Fibroblast of the aortic adventitia (primary cell): ENCODE measurements around the gene F10. TPM values are rescaled to one million over a fixed set of nuclear protein-coding genes. Genes with fewer than 3 reads are reported as not detected.
"Not testable (repeated sequence)": the region's sequence is repeated elsewhere in the genome, so short reads cannot be mapped to it uniquely, and the experiment has no call there.

Experiments
- DNase-seq: peaks from one replicate; pipeline ENCODE4 v3.0.0-alpha.2; 2010; ENCODE audit warnings: low read depth
- H3K4me3 ChIP-seq: 2 replicates; pipeline ENCODE4 v1.5.1; 2011; ENCODE audit warnings: low read depth, mild to moderate bottlenecking, control low read depth, low read length, moderate library complexity
- total RNA-seq: library from RNA; depleted of rRNA; stranded (reverse); fragments of >200 nt; gene quantifications from 2 replicates; pipeline ENCODE4 v1.2.3, GENCODE V29; 2012; ENCODE audit warnings: low replicate concordance
- TF ChIP-seq, protein P1 (sequence below): IDR thresholded peaks from 2 replicates; pipeline ENCODE4 v1.5.1; 2011; ENCODE audit warnings: mild to moderate bottlenecking, low read length, control low read depth, inconsistent platforms; ENCODE audit not compliant: insufficient read depth

The F10 gene
- total RNA-seq, 1 donor = 12.6 TPM

DNA sequence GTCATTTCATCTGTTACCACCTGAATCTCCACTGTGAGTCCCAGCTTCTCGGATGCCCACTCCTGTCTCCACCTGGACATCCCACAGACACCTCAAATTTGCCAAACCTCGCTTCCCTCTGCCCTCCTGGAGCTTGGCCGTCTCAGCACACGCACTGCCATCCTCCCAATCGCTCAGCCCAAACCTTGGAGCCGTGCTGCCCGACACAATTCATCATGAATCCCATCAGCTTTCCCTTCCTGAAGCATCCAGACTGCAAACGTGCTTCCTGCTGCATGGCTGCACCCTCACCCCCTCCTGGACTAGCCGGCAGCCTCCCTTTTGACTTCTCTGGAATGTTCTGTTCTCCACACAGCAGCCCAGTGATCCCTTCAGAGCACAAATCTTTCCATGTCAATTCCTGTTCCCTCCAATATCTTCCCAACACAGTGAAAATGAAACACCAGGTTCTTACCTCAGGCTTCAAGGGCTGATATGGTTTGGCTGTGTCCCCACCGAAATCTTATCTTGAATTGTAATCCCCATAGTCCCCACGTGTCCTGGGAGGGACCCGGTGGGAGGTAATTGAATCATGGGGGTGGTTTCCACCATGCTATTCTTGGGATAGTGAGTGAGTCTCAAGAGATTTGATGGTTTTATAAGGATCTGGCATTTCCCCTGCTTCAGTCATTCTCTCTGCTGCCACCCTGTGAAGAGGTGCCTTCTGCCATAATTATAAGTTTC, 34.8 kb downstream of the F10 start:
- TF ChIP-seq, protein P1, sequence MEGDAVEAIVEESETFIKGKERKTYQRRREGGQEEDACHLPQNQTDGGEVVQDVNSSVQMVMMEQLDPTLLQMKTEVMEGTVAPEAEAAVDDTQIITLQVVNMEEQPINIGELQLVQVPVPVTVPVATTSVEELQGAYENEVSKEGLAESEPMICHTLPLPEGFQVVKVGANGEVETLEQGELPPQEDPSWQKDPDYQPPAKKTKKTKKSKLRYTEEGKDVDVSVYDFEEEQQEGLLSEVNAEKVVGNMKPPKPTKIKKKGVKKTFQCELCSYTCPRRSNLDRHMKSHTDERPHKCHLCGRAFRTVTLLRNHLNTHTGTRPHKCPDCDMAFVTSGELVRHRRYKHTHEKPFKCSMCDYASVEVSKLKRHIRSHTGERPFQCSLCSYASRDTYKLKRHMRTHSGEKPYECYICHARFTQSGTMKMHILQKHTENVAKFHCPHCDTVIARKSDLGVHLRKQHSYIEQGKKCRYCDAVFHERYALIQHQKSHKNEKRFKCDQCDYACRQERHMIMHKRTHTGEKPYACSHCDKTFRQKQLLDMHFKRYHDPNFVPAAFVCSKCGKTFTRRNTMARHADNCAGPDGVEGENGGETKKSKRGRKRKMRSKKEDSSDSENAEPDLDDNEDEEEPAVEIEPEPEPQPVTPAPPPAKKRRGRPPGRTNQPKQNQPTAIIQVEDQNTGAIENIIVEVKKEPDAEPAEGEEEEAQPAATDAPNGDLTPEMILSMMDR = no peak
- H3K4me3 ChIP-seq = no peak overlapping the region
- peak; percentile 2 for DNase-seq

DNA sequence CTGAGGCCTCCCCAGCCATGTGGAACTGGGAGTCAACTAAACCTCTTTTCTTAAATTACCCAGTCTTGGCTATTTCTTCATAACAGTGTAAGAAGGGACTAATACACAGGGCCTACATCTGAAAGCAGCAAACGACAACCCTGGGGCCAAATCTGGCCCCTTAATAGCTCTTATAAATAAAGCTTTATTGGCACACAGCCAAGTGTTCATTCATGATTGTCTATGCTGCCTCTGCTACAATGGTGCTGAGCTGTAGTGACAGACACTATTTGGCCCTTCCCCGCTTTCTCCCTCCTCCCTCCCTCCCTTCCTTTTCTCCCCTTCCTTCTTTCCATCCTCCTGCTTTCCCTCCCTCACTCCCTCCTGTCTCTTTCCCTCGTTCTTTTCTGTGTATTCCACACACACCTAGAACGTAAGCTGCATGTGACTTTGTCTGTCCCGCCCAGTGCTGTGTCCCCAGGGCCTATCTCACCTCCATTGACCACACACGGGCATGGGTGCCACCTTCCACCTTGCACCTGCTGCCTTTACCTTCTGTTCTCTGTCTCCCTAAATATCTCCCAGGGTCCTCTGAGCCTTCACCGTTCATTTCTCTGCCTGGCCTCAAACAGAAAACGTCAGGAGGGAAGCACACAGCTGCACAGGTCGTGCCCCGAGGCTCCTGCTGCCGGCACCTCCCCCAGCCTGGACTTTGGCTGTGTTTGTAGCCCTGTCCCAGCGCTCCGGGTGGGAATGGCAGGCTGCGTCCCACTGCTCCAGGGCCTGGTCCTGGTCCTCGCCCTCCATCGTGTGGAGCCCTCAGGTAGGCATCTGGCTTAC, 35.5 kb downstream of the F10 start, which contains the start of gene PROZ:
Gene PROZ (plus strand): TSS at position 720 of the 819 bp plus-strand sequence. CDS start 13 bp downstream, at position 733.
- H3K4me3 ChIP-seq = no peak within 1 kb of the TSS
- DNase-seq = no peak
- TF ChIP-seq, protein P1 = no peak

DNA sequence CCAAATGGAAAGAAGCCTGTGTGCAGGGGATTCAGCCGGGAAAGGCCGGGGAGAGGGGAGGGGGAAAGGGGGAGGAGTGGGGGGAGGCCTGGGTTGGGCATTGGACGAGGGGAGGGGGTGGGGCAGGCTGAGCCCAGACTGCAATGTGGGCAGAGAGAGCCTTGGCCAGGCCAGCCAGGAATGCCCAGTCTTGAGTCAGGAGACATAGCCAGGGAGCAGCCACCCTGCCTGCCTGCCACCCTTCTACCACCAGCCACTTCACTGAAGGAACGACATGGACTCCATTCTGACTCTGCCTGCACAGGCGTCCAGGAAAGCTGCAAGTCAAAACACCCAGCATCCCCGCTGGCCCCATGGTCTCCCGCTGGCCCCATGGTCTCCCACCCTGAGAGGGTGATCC, 36.3 kb downstream of the F10 start:
- H3K4me3 ChIP-seq = no peak overlapping the region
- DNase-seq = no peak

DNA sequence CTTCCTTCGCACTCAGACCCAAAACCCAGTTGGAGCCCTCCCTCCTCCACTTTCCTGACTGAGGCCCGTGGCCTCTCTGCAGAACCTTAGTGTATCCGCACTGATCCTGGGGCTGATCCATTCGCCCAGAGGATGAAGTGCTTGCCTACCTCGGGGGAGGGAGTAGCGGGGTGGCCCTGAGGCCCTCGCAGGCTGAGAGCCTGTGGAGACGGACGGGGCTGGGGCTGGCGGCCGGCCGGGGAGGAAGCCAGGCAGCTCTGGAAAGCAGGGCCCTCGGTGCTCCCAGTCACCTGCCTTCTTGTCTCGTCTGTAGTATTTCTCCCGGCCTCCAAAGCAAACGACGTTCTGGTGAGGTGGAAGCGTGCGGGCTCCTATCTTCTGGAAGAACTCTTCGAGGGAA, 37.1 kb downstream of the F10 start:
- TF ChIP-seq, protein P1 = no peak
- H3K4me3 ChIP-seq = no peak overlapping the region
- DNase-seq = no peak

More for the DNA sequence above, 36.3 kb downstream of the F10 start:
- TF ChIP-seq, protein P1 = no peak

DNA sequence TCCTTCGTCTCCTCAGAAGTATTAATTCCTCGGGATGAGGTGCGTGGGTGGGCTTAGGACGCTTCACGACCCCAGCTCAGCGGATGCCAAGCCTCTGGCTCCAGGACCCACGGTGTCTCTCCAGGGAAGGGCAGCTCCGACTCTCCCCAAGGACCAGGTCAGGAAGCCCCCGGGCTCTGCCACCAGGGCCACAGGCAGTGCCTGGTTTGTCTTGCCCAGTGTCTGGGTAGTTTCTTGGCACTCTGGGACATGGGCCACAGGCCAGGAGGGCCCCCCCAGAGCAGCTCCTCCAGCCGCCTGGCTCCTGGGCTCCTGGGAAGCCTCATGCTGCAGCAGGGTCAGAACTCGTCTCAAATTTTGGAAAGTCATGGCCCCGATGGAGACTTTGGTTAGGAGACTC, 38.4 kb downstream of the F10 start:
- no peak for DNase-seq
- H3K4me3 ChIP-seq = no peak overlapping the region
- TF ChIP-seq, protein P1 = no peak

DNA sequence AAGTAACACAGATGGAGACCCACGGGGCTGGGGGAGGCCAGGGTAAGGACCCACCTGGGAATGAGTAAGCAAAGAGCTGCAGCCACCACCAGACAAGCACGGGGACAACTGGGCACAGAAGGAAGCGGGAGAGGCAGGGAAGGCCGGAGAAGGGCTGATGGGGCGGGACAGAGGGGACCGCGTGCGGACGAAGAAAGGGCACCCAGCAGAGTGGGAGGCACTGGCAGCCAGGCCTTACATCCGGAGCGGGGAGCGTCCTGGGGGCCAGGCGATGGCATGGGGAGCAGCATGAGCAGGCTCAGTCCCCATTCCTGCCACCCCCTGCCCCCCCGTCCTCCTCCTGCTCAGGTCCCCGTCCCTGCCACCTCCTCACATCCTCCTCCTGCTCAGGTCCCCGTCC, 38.8 kb downstream of the F10 start:
- H3K4me3 ChIP-seq = no peak overlapping the region
- no peak for DNase-seq
- TF ChIP-seq, protein P1 = no peak

DNA sequence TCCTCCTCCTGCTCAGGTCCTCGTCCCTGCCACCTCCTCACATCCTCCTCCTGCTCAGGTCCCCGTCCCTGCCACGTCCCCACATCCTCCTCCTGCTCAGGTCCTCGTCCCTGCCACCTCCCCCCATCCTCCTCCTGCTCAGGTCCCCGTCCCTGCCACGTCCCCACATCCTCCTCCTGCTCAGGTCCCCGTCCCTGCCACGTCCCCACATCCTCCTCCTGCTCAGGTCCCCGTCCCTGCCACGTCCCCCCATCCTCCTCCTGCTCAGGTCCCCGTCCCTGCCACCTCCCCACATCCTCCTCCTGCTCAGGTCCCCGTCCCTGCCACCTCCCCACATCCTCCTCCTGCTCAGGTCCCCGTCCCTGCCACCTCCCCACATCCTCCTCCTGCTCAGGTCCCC, 39.4 kb downstream of the F10 start:
- not testable (repeated sequence) for DNase-seq, H3K4me3 ChIP-seq
